ENCODE results near the gene WDR18. TPM values are rescaled to one million over a fixed set of nuclear protein-coding genes. Genes with fewer than 3 reads are reported as not detected.
A peak's percentile ranks its signal among the peaks of the same experiment; 100 is the strongest.

The WDR18 gene
- total RNA-seq, 1 experiment from 2014 or later: 124 TPM

- TF ChIP-seq ZBTB33 (IDR thresholded peaks at IDR 0.05; ENCODE audit: extremely low read depth, insufficient replicate concordance, low read length) (no peak), RAD21 (IDR thresholded peaks at IDR 0.05; ENCODE audit: low read depth) (no peak), TCF7L2 (IDR thresholded peaks at IDR 0.05; ENCODE audit: borderline replicate concordance, extremely low read depth, insufficient read depth, insufficient read length) (no peak), SP1 (IDR thresholded peaks at IDR 0.05; ENCODE audit: low read depth) (no peak), REST (IDR thresholded peaks at IDR 0.05; ENCODE audit: low read depth) (no peak)
These were observed 48.2 kb downstream of the WDR18 start (continued) for GRCh38 chr19:1032264-1032867.

GRCh38 chr19:1035998-1036621, 52.0 kb downstream of the WDR18 start:
- Histone ChIP-seq H3K27me3 (ENCODE audit: insufficient read depth, low read length) (no peaks in the 10 kb centered on the region), H3K79me2 (ENCODE audit: insufficient read depth, low read length) (peaks cover 23% of the 10 kb centered on the region; the same call in 1 of the 2 replicates), H3K4me2 (ENCODE audit: low read length) (no peak overlapping the region), H3K27ac (ENCODE audit: low read depth, low read length) (0 out of 2 replicates have a peak overlapping the region, but pooled peaks have one; percentile 6), H3K9ac (ENCODE audit: low read length) (no peak overlapping the region), H3K36me3 (ENCODE audit: control insufficient read depth in 1 of 2, insufficient read depth in 2 of 2, low read length in 2 of 2) (peaks cover 18 to 21% of the 10 kb centered on the region in 2 experiments; a peak in 3 of 4 replicates), H4K20me1 (ENCODE audit: insufficient read depth) (no peaks in the 10 kb centered on the region), H3K9me2 (ENCODE audit: insufficient read depth) (no peaks in the 10 kb centered on the region), H3K4me3 (replicated peaks in 1 of 2; ENCODE audit: low read depth in 1 of 2, low read length in 2 of 2) (no peak overlapping the region), H3K4me1 (ENCODE audit: control insufficient read depth in 1 of 2, insufficient read depth in 2 of 2, low read length in 2 of 2) (peaks cover 6 to 34% of the 10 kb centered on the region in 2 experiments; a peak in 3 of 4 replicates), H3K9me3 (ENCODE audit: control insufficient read depth in 1 of 2, insufficient read depth in 1 of 2, low read depth in 1 of 2, low read length in 2 of 2) (no peaks in the 10 kb centered on the region), H2AFZ (ENCODE audit: low read depth, low read length, poor library complexity, severe bottlenecking) (no peak overlapping the region)
- no peak for ATAC-seq
- ChIA-PET CTCF (no interaction called here), POLR2A (no interaction called here), RAD21 (ENCODE audit: low non-redundant PET in 1 of 2, low total read pairs in 2 of 2, uncharacterized antibody in 2 of 2, unreplicated experiment in 2 of 2) (no interaction called here)
- DNase-seq (ENCODE audit: low read depth, low spot score): no peak
- TF ChIP-seq EGR1 (IDR thresholded peaks at IDR 0.05; ENCODE audit: low read depth) (no peak), SP1 (IDR thresholded peaks at IDR 0.05; ENCODE audit: low read depth) (no peak)
- intact Hi-C loops (cut with micrococcal nuclease): no loop called here
- BruUV-seq (replicated peaks): no TSS peak

Measured in HCT116 (cell line).